ENCODE results near the gene UGT1A6. TPM values are rescaled to one million over a fixed set of nuclear protein-coding genes. Genes with fewer than 3 reads are reported as not detected.

Gene UGT1A6
- total and polyA plus RNA-seq, 2 experiments from 2014 or later = not detected

- no peak overlapping the region for H2AFZ ChIP-seq
- ATAC-seq = no peak
Observed at GRCh38 chr2:233807966-233808935, 115.6 kb downstream of the UGT1A6 start.

More at GRCh38 chr2:233807966-233808935, 115.6 kb downstream of the UGT1A6 start:
- no peaks in the 10 kb centered on the region for H4K20me1 ChIP-seq (replicated peaks; ENCODE audit: insufficient read depth)
- no peaks in the 10 kb centered on the region; the same call in none of the 2 replicates for H3K9me2 ChIP-seq (ENCODE audit: insufficient read depth)
- H3K9me3 Mint-ChIP-seq = peaks cover 5% of the 10 kb centered on the region; the same call in 2 of the 3 replicates
- H3K36me3 Mint-ChIP-seq (ENCODE audit: low read depth) = no peaks in the 10 kb centered on the region
- peaks cover 2% of the 10 kb centered on the region for H3K27me3 Mint-ChIP-seq (ENCODE audit: insufficient read depth, low read depth, poor library complexity)
- no peak overlapping the region for H3K27ac Mint-ChIP-seq
- no peaks in the 10 kb centered on the region for H3K27me3 ChIP-seq (ENCODE audit: insufficient read depth)
- no peaks in the 10 kb centered on the region for H3F3A ChIP-seq (replicated peaks; ENCODE audit: low read depth)
- TF ChIP-seq REST (IDR thresholded peaks at IDR 0.05; ENCODE audit: unreplicated experiment) = no peak
- TF ChIP-seq EZH2 (IDR thresholded peaks at IDR 0.05; ENCODE audit: low read depth, unreplicated experiment) = no peak
- TF ChIP-seq STAT1 (IDR thresholded peaks at IDR 0.05; ENCODE audit: unreplicated experiment) = no peak
- no peak for TF ChIP-seq ZNF331 (CRISPR knock-in tag; IDR thresholded peaks at IDR 0.05; ENCODE audit: low read depth)
- TF ChIP-seq POLR2AphosphoS5 (IDR thresholded peaks at IDR 0.05; ENCODE audit: low read depth) = no peak
- TF ChIP-seq NANOG (IDR thresholded peaks at IDR 0.05; ENCODE audit: borderline replicate concordance) = no peak
- TF ChIP-seq ETS1 (IDR thresholded peaks at IDR 0.05) = no peak
- no peak for TF ChIP-seq EZH2phosphoT487 (IDR thresholded peaks at IDR 0.05; ENCODE audit: unreplicated experiment)
- TF ChIP-seq ZNF114 (CRISPR knock-in tag; IDR thresholded peaks at IDR 0.05) = no peak
- TF ChIP-seq CREB1 (CRISPR knock-in tag; IDR thresholded peaks at IDR 0.05; ENCODE audit: low read depth) = no peak
- TF ChIP-seq ZNF462 (CRISPR knock-in tag; IDR thresholded peaks at IDR 0.05) = no peak
- TF ChIP-seq JUNB (IDR thresholded peaks at IDR 0.05; ENCODE audit: unreplicated experiment) = no peak
- no peak for TF ChIP-seq CTCF (conservative IDR thresholded peaks at IDR 0.05; ENCODE audit: low read depth in 2 of 2)
- H3K27ac ChIP-seq (ENCODE audit: low read depth) = no peak overlapping the region
- no peaks in the 10 kb centered on the region for H3K36me3 ChIP-seq (ENCODE audit: insufficient read depth)
- no peak for DNase-seq (ENCODE audit: low spot score)
- no peaks in the 10 kb centered on the region for H3K79me2 ChIP-seq (replicated peaks; ENCODE audit: insufficient read depth)
- no peaks in the 10 kb centered on the region for H3K4me1 Mint-ChIP-seq
- no peak overlapping the region for H3K4me3 Mint-ChIP-seq
- H3K4me1 ChIP-seq (ENCODE audit: insufficient read depth) = no peaks in the 10 kb centered on the region
- H3K4me2 ChIP-seq = no peak overlapping the region
- H3K4me3 ChIP-seq = no peak overlapping the region

All from GM23338 (cell line).